NCI-H2227 (cell line): ENCODE results near the gene TXK.

Source experiments
- DNase-seq: peaks from one replicate; lab custom pipeline; 2025; ENCODE audit not compliant: unreplicated experiment; lab: John Stamatoyannopoulos, UW

TXK gene

DNA sequence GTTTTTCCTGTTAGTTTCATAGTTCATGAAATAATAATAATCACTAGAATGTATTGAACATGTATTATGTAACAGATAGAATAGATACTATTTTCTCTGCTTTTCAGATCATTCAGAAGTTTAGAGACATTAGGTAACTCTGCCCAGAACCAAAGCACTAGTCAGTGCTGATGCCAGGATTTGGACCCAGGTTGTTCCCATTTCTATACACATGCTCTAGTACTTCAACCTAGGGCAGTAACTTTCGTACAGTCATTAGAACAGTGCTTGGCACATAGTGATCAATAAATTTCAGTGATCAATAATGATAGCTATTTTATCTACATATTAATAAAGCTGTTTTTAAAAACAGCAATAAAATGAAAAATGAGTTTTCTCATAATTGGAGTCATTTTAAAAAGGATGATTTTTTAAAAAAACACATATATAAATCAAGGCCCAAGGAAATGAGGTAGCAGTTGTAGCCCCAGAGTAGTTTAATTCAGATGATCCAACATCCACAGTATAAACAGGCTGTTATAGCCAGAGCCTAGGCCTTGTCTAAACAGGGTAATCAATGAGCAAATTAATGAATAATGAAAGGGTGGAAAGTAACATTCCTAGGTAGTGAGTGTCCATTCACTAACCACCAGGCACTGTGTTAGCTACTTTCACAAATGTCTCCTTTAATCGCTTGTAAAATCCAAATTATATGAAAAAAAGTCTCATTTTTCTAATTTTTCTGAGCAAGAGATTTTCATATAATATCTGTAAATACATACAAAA, 25.6 kb downstream of the TXK start:
- no peak for DNase-seq

DNA sequence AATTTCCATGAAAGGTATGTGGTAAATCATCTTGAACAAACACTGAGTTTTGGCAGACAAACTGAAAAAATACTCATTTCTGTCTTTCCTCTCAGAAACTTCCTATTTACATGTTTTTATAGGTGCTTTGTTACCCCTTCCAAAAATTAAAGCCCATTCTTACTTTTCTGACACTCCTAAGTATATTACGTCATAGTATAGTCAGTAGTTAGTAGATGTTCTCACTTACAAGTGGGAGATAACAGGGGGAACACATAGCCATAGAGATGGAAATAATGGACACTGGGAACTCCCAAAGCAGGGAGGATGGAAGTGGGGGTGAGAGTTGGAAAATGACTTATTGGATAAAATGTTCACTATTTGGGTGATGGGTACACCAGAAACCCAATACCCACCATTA, 28.8 kb downstream of the TXK start:
- DNase-seq, result no peak

DNA sequence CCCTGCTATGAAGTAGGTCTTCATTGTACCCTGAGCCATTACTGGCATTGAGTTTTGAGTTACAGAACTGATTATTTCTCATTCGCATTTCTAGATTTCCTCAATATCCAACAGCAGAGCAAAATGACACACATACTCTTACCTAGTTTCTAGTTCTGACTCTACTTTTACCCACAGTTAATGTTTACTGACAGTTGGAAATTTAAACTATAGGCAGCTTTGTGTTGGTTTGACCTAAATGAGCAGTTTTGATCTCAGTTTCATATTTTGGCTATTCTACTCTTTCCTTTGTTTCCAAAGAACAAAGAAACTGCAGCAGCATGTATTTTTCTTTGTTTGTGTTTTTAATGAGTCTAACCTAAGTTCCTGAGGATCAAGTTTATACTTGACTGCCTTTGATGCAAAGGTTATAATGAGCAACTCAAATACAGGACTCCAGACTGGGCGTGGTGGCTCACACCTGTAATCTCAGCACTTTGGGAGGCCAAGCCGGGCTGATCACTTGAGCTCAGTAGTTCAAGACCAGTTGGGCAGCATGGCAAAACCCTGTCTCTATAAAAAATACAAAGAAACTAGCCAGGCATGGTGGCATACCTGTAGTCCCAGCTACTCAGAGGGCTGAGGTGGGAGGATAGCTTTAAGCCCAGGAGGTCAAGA, 30.4 kb downstream of the TXK start:
- DNase-seq, result no peak

GRCh38 chr4:48102303-48102702, 31.7 kb downstream of the TXK start:
- no peak for DNase-seq

GRCh38 chr4:48100256-48100655, 33.8 kb downstream of the TXK start:
- no peak for DNase-seq

DNA sequence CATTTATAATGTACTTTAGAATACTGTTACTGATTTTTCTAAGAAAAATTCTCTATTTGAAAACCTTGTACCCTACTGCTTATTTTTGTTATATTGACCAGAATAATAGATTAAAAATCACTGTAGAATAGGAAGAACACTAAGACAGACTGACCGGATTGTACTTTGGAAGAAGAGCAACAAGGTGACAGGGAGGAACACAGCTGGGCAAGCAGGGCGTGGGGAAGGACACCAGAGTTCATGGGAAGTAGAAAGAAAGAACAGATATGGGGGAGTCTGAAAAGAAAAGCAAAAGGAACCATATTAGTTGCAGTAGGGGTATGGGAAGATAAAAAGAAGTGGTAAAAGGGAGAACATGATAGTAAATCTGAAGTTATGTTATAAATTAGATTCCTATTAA, 38.6 kb downstream of the TXK start:
- DNase-seq, result no peak

- DNase-seq, result no peak
Observed at GRCh38 chr4:48093991-48094416, 40.0 kb downstream of the TXK start.

DNA sequence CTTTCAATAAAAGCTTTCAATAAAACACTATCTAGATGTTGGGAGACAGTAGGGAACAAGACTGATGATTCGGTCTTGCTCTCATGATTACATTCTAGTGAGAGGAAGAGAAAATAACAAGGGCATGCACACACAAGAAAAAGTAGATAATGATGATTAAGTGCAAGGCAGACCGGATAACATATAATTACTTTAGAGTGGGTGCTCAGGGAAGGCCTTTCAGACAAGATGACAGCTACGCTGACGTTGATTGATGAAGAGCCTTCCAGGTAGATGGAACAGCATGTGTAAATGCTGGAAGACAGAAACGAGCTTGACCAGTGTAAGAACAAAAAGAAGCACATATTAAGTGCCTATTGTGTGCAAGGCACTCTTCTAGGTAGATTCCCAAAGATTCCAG, 43.4 kb downstream of the TXK start:
- peak; percentile 31 for DNase-seq

DNA sequence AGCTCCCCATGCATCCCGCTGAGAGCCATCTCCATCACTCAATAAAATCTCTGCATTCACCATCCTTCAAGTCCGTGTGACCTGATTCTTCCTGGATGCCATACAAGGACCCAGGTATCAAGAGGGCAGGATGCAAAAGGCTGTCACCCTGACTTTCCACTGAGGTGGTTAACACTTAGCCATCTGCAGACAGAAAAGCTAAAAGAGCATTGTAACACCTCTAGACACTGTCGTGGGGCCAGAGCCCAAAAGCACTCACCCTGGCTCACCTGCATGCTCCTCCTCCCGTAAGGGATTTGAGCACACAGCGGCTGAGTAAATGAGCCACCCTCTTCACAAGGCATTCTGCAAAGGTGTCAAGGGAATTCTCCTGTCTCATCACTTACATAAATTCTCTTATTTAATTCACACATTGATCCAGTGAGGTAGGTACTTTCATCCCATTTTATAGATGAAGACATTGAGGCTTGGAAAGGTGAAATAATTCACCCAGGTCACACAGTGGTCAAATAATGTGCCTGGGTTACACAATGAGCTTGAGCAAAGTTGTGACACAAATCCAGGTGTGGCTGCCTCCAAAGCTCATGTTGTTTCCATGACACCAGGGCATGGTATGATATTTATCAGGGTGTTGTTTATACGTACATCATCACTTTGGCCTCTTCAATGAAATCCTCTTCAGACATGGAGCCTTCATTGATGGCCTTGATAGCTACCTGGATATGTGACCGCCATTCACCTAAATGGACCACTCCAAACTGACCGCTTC, 48.0 kb downstream of the TXK start:
- DNase-seq, result no peak

- DNase-seq, result no peak
Observed at GRCh38 chr4:48082956-48083355, 51.1 kb downstream of the TXK start.

DNA sequence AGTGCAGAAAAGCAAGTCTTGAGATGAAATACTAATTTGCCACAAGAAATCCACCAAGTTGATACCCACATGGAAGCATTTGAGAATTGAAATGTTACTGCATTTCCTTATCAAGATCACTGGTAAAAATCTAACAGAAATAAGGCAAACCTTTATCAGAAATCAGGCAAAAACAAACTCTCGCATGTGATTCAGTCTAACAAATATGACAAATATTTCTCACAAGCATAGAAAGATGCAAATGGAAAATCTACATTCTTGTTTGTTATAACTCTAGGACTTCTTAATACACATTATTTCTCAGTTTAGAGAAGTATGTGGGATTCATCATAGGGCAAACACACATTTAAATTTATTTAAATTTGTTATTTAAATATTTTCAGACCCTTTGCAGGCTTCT, 52.9 kb downstream of the TXK start:
- no peak for DNase-seq

- no peak for DNase-seq
Observed at GRCh38 chr4:48079972-48080391, 54.1 kb downstream of the TXK start.

DNA sequence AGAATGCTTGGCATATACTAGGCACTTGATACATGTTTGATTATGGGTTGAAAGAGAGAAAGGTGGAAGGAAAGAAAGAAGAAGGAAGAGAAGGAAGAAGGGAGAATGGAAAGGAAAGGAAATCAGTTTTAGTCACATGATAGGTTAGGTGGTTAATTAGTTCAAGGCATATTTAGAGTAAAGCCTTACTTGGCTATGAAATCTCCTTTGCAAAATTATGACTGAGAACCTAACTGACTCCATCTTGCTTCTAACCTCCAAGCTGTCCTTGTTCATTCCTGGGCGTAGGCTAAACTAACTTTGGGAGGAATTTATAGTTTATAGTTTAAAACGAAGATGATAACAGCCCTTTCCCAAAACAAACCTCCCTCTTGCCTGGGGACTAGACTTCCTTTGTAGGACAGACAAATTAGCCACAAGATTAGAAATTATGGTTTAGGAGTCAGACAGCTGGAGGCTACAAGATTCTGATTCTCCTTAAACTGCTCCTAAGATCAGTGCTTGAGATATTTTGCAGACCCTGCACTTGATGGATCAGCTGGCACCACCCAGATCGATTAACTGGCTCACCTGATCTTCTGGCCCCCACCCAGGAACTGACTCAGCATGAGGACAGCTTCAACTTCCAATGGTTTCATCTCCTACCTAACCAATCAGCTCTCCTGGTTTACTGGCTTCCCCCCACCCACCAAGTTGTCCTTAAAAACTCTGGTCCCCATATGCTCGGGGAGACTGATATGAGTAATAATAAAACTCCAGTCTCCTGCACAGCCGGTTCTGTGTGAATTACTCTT, 55.0 kb downstream of the TXK start:
- no peak for DNase-seq

- DNase-seq, result peak; percentile 0
Observed at GRCh38 chr4:48078425-48078824, 55.6 kb downstream of the TXK start.

- no peak for DNase-seq
Observed at GRCh38 chr4:48074657-48075056, 59.4 kb downstream of the TXK start.

- DNase-seq, result no peak
Observed at GRCh38 chr4:48073567-48074103, 60.4 kb downstream of the TXK start.

DNA sequence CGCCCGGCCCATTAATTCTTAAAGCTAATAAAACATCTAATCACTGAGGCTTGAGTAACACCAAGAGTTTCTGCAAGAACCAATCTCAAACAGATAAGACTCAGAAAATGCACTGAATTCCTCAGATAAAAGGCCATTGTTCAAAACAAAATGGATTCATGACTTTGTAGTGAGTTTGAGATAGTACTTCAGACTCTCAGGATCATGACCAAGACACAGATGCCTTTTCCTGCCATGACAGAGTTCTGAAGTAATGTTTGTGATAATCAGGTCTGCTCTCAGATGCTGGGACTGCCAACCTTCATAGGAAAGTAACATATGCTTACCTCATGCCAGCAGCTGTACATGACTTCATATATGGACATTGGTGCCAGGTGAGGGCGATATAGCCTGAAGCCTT, 62.9 kb downstream of the TXK start:
- no peak for DNase-seq

- no peak for DNase-seq
Observed at GRCh38 chr4:48069026-48069425, 65.0 kb downstream of the TXK start.

GRCh38 chr4:48068182-48068581, 65.9 kb downstream of the TXK start:
- DNase-seq, result no peak

GRCh38 chr4:48067536-48067935, 66.5 kb downstream of the TXK start:
- DNase-seq, result no peak

- no peak for DNase-seq
Observed at GRCh38 chr4:48065587-48066052, 68.4 kb downstream of the TXK start.
